ENCODE results near the gene NGFR.
"Not testable (repeated sequence)": the region's sequence is repeated elsewhere in the genome, so short reads cannot be mapped to it uniquely, and the experiment has no call there.

NGFR gene

GRCh38 chr17:49547566-49547965, 52.5 kb downstream of the NGFR start:
- DNase-seq = no peak

DNA sequence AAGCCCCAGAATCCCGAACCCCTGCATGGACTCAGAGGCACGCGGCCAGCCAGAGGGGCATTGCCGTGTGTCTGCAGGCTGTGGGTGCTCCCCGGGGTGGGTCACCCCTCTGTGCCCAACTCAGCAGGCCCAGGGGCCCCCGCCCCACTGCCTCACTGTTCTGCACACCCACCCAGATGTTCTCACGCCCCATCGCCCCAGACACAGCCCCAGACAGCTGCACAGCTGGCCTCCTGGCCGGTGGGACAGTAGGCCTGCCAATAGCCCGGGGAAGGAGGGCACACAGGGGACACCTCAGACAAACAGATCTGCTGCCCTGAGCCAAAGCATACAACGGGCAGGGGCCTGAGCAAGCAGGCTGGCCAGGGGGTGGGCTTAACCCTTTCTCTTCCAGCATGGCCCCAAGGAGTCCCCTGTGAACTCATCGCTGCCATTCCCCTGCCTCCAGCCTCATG, 53.0 kb downstream of the NGFR start:
- DNase-seq = no peak

- no peak for DNase-seq
These were observed 53.6 kb downstream of the NGFR start for GRCh38 chr17:49548506-49549310.

DNA sequence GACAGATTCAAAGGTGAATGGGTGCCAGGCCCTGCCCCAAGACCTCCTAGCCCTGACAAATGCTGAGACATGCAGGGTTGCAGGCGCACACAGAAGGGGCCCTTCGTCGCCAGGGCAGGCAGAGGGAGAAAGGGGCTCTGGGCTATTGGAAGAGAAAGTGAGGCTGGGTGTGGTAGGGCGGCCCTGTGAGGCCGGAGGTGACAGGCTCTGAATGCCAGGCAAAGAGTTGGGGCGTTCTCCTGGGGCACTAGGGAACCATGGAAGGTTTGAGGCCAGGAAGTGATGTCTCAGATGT, 54.2 kb downstream of the NGFR start:
- DNase-seq = no peak

DNA sequence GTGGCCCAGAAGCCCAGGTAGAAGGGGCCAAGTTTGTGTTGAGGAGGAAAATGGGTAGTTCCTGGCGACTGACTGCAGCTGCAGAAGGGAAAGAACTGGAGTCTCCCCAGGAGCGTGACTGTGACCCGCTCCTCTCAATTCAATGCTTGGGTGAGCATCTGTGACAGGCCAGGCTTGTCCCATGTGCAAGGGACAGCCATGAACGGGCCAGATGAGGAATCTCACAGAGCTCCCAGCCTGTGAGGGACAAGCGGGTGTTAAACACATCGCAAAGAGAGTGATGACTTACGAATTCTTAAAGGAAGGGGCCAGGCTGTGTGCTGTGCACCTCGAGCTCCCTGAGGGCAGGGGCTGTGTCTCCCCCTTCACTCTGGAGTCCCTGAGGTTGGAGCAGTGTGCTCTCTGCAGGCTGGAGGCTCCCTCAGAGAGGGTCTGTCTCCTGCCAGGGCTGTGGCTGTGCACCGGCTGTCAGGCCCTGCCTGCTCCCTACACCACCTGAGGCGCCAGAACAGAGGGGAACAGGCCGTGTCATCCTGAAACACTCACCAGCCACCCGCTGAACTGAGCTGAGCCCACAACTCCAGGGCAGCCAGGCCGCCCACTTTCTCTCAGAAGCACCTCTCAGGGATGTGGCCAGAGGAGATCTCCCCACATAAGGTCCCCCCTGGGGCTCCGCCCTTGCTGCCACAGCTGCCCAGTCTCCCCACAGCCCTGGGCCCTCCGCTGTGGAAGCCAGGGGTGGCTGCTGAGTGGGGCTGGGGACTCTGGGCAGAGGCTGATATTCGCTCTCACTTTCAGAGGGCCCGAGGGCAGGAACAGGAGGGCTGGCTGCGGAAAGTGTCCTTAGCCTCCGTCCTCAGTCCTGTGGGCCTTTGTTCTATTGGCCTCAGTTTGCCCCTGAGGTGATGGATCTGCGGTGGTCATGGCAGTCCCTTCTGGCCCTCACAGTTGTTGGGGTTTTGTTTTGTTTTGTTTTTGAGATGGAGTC, 54.9 kb downstream of the NGFR start:
- DNase-seq = no peak

- not testable (repeated sequence) for DNase-seq
These were observed 55.7 kb downstream of the NGFR start for GRCh38 chr17:49550764-49551163.

DNA sequence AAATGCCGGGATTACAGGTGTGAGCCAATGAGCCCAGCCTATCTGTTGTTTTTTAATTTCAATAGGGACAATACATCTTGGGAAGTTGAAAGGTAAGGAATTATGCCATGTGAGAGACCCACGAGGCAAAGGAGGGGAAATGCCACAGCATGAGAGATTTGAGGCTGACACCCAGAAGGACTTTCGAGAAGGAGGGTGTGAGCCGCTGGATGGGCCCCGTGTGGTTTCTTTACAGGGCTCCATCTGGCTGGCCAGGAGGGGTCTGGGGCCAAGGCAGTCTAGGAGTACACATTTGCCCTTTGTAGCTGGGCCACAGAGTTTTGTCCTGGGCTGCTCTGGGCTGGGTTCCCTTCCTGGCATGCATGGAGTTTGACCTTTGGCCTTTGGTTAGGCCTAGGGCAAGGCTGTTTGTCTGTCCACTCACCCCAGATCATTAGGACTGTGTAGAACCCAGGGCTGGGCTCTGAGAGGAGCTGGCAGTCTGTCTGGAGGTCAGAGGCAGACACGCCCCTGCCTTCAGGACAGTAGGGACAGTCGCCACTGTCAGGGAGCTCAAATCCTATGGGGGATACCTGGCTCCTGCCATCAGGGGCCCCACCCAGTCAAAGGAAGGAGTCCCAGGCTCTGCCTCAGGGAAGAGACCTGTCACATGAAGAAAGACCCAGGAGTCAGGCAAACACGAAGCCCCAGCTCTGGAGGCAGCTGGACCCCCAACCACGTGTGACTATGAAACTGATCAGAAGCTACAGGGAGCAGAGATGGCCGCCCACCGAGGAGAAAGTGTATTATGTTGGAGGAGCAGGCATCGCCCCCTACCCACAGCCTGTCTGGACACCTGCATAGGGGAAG, 56.4 kb downstream of the NGFR start:
- DNase-seq = no peak

DNA sequence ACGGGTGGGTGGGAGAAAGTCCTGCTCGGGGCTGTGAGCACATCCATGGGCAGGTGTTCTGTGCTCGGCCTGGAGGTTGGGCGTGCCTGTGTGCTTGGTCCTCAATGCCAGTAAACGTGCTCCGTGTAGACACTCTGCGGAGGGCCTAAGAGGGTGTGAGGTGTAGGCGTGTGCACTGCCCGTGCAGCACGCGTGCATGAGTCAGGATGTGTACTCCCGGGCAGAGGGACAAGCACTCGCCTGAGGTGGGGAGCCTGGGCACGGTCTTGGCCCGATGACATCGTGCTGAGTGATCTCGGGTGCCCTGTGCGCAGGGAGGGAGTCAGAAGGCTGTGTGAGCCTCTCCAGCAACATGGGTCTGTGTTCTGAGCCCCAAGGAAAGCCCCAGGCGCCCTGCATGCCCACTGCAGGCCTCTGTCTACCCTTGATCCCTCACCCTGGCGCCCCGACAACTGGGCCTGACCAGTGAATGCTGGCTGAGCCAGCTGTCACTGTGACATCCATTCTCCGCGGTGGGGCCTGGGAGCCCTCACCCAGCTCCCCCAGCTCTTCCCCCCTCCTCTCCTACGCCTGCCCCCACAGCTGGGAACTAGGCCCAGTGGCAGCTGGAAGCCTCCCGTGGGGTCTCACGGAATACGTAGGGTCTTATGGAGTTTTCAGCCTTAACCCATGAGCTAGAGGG, 57.1 kb downstream of the NGFR start:
- no peak for DNase-seq

DNA sequence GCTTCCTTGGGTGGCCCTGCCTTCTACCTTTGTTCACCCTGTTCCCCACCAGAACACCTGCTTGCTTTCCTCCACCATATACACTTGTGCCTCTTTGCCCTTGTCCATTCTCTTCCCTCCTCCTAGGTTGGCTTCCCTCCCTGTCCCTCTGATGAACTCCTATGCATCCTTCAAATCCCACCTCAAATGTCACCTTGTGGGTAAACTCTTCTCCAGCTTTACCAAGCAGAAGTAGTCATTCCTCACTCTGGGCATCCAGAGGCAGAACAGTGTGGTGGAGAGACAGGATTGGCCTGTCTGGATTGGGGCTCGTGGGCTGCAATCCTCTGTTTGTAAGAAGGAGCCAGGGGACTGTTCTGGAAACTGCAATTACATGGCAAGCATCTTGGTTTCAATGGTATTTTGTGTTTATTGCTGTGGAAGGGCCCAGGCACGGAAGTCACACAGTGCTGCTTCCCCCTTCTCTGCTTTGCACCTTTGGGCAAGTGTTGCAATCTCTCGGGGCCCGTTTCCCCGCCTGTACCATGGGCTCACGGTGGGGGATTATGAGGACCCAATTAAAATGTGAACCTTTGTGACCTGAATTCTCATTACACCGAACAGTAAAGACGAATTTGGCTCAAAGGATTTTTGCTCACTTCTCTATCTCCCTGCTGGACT, 58.7 kb downstream of the NGFR start:
- no peak for DNase-seq

DNA sequence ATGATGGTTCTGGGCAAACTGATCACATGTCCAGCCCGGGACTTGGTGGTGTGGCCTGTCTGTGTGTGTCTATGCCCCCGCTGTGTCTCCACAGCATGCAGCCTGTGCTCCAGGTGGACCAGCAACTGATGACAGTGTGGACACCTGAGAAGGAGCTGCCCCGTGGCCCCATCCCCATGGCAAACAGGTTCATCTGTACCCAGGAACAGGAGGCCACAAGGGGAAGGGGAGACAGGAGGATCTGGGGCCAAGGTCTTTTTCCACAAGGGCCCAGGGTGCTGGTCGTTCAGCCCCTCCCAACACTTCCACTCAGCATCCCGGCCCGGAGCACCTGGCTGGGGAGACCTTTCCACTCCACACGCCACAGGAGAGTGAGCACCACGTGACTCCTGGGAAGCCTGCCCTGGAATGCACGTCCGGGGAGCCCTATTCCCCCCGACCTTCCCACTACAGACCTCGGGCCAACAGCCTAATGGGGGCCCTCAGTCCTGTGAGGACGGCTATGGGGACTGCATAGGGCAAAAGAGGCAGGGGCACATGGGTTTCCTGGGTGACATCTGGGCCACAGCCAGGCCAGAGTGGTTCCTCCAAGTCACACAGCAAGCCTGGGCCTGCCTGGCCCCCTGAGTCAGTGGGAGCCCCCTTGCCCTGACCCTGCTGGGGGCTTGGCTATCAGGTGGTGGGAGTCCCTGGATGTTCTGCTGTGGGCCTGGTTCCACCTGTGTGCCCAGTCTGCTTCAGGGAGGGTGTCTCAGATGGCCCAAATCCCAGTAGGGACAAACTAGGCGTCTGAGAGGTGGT, 59.8 kb downstream of the NGFR start:
- DNase-seq = no peak

DNA sequence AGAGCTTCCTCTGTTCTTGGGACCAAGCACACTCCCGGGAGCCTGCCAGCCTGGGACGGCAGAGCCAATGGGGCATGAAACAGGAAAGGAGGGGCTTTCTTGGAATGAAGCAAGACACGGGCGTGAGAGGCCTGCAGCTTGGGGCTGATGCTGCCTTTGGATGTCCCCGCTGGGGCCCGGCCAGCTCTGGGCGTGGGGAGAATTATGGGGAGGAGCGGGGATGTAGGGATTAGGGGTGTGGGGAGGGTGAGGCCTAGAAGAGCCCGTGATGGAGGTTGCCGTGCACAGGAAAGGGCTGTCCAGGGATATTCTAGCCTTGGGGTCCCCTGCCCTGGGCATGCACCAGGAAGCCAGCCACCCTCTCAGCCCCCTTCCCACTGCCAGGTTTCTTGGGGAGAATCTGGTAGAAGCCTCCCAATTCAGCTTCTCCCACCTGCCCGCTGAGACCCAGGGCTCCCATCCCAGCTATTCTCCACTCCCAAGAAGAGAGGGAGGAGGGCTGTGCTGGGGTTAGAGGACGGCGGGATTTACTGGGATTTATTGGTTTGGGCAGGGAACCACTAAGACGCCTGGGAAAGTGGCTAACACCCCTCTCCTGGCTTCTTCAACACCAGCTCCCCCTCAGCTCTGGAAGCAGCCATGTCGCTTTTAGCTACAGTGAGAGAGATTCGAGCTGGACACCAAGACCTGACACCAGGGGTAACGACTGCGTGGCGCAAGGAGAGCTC, 60.6 kb downstream of the NGFR start:
- DNase-seq = no peak

GRCh38 chr17:49556223-49556943, 61.3 kb downstream of the NGFR start:
- DNase-seq = peak; percentile 82 to 83

DNA sequence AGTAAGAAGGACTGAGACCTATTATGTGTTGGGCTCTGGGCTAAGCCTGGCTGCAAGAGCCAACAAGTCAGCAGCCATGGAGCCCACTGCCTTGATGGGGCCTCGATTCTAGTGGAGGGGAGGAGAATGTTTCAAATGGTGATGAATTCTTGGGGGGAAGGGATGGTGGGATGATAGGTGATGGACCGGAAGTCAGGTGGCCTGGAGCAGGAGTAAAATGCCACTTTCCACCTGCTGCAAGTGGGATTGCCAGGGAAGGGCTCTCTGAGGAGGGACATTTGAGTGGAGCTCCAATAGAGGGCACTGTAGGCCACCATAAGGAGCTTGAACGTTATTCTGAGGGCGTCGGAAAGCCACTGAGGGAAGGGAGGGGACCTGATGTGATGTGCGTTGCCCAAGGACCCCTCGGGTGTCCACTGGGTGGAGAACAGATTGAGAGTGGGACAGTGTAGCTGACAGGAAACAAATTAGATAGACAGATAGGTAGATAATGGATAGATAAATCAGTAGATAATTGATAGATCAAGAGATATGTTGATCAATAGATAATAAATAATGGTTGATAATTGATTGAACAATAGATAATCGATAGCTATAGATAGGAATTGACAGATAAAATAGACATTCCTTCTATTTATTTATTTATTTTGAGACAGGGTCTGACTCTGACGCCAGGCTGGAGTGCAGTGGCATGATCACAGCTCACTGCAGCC, 62.4 kb downstream of the NGFR start:
- peak; percentile 40 to 53 for DNase-seq
